ENCODE measurements around the gene PALLD.

The PALLD gene

GRCh38 chr4:168643111-168643795, 146.4 kb downstream of the PALLD start:
- no peak for TF ChIP-seq CTCF (conservative IDR thresholded peaks at IDR 0.05; ENCODE audit: low read length)
- DNase-seq (ENCODE audit: low read depth), result peak; percentile 67
- H3K4me3 ChIP-seq (ENCODE audit: low read length), result peak overlapping the region; percentile 2; the same call in 1 of the 2 replicates

GRCh38 chr4:168643796-168644159, 146.9 kb downstream of the PALLD start:
- TF ChIP-seq CTCF (conservative IDR thresholded peaks at IDR 0.05; ENCODE audit: low read length), result no peak
- no peak overlapping the region for H3K4me3 ChIP-seq (ENCODE audit: low read length)
- DNase-seq (ENCODE audit: low read depth), result no peak

- TF ChIP-seq CTCF (conservative IDR thresholded peaks at IDR 0.05; ENCODE audit: low read length), result no peak
- no peak for DNase-seq (ENCODE audit: low read depth)
- no peak overlapping the region for H3K4me3 ChIP-seq (ENCODE audit: low read length)
These were observed 149.3 kb downstream of the PALLD start for GRCh38 chr4:168646001-168646768.

- no peak for TF ChIP-seq CTCF (conservative IDR thresholded peaks at IDR 0.05; ENCODE audit: low read length)
These were observed 151.0 kb downstream of the PALLD start for GRCh38 chr4:168647646-168648375.

GRCh38 chr4:168648494-168648893, 151.6 kb downstream of the PALLD start:
- TF ChIP-seq CTCF (conservative IDR thresholded peaks at IDR 0.05; ENCODE audit: low read length), result no peak
- no peak for DNase-seq (ENCODE audit: low read depth)
- no peak overlapping the region for H3K4me3 ChIP-seq (ENCODE audit: low read length)

More at GRCh38 chr4:168647646-168648375, 151.0 kb downstream of the PALLD start:
- no peak overlapping the region for H3K4me3 ChIP-seq (ENCODE audit: low read length)
- no peak for DNase-seq (ENCODE audit: low read depth)

GRCh38 chr4:168648929-168649328, 152.1 kb downstream of the PALLD start:
- TF ChIP-seq CTCF (conservative IDR thresholded peaks at IDR 0.05; ENCODE audit: low read length), result no peak
- no peak overlapping the region for H3K4me3 ChIP-seq (ENCODE audit: low read length)
- peak; percentile 74 for DNase-seq (ENCODE audit: low read depth)

All from AG10803 (cell line).